Measurements from ENCODE around the gene CSPG4. TPM values are rescaled to one million over a fixed set of nuclear protein-coding genes. Genes with fewer than 3 reads are reported as not detected.

The CSPG4 gene
- total and polyA plus RNA-seq, 9 of the 15 experiments (the other 6 are each of a cell fraction or from before 2014, with no cell fraction given), result under 0.01 to 0.07 (median 0.04) TPM; not detected in 5

DNA sequence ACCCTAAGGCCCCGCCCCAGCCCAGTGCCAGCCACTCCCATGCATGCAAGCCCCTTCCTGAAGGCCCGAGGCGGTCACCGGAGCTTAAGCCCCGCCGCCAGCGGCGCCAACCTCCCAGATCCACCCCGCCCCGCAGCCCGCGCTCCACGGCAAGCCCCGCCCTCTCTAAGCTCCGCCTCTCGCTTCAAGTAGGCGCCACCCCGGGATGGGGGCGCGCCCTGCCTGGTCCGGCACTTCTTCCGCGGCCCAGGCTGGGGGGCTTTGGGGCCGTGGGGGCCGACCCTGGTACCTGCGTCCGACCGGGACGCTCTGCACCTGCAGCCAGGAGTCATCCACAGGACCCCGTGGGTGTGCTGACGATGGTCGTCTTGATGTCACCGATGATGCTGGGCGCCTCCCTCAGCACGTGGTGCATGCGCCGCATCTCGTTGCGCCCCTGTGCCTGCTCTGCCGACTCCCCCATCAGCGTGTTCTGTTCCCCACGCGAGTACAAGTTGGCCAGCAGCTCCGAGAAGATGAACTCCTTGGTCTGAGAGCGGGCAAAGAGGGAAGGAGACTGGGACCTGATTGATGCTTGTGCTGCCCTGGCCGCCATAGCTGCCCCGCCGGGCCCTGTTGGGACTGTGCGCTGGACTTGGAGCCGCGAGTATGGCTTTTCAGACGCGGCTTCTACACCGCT lies 26.1 kb upstream of the CSPG4 start (continued):
- TF ChIP-seq, protein P1, sequence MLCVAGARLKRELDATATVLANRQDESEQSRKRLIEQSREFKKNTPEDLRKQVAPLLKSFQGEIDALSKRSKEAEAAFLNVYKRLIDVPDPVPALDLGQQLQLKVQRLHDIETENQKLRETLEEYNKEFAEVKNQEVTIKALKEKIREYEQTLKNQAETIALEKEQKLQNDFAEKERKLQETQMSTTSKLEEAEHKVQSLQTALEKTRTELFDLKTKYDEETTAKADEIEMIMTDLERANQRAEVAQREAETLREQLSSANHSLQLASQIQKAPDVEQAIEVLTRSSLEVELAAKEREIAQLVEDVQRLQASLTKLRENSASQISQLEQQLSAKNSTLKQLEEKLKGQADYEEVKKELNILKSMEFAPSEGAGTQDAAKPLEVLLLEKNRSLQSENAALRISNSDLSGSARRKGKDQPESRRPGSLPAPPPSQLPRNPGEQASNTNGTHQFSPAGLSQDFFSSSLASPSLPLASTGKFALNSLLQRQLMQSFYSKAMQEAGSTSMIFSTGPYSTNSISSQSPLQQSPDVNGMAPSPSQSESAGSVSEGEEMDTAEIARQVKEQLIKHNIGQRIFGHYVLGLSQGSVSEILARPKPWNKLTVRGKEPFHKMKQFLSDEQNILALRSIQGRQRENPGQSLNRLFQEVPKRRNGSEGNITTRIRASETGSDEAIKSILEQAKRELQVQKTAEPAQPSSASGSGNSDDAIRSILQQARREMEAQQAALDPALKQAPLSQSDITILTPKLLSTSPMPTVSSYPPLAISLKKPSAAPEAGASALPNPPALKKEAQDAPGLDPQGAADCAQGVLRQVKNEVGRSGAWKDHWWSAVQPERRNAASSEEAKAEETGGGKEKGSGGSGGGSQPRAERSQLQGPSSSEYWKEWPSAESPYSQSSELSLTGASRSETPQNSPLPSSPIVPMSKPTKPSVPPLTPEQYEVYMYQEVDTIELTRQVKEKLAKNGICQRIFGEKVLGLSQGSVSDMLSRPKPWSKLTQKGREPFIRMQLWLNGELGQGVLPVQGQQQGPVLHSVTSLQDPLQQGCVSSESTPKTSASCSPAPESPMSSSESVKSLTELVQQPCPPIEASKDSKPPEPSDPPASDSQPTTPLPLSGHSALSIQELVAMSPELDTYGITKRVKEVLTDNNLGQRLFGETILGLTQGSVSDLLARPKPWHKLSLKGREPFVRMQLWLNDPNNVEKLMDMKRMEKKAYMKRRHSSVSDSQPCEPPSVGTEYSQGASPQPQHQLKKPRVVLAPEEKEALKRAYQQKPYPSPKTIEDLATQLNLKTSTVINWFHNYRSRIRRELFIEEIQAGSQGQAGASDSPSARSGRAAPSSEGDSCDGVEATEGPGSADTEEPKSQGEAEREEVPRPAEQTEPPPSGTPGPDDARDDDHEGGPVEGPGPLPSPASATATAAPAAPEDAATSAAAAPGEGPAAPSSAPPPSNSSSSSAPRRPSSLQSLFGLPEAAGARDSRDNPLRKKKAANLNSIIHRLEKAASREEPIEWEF (CRISPR knock-in tag; IDR thresholded peaks at IDR 0.05), result no peak
- peak; percentile 73 to 78 for TF ChIP-seq NRF1 (conservative IDR thresholded peaks at IDR 0.05 in 1 of 2, IDR thresholded peaks at IDR 0.05 in 1 of 2)
- TF ChIP-seq CXXC5 (CRISPR knock-in tag; IDR thresholded peaks at IDR 0.05), result peak; percentile 60
- no peak for TF ChIP-seq ZNF57 (CRISPR knock-in tag; IDR thresholded peaks at IDR 0.05)
- no peak for TF ChIP-seq SAFB2 (IDR thresholded peaks at IDR 0.05; ENCODE audit: borderline replicate concordance, low read depth, low read length, severe bottlenecking)
- 0 out of 2 replicates have a peak, but pooled peaks have one; percentile 26 for TF ChIP-seq BCOR (IDR thresholded peaks at IDR 0.05)
- peak; percentile 74 for TF ChIP-seq ZFX (CRISPR knock-in tag; IDR thresholded peaks at IDR 0.05)
- TF ChIP-seq GATAD2B (IDR thresholded peaks at IDR 0.05; ENCODE audit: borderline replicate concordance), result no peak
- TF ChIP-seq POU5F1 (IDR thresholded peaks at IDR 0.05; ENCODE audit: borderline replicate concordance, low read depth, low read length, partially characterized antibody), result no peak
- TF ChIP-seq, protein P2, sequence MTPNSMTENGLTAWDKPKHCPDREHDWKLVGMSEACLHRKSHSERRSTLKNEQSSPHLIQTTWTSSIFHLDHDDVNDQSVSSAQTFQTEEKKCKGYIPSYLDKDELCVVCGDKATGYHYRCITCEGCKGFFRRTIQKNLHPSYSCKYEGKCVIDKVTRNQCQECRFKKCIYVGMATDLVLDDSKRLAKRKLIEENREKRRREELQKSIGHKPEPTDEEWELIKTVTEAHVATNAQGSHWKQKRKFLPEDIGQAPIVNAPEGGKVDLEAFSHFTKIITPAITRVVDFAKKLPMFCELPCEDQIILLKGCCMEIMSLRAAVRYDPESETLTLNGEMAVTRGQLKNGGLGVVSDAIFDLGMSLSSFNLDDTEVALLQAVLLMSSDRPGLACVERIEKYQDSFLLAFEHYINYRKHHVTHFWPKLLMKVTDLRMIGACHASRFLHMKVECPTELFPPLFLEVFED (CRISPR knock-in tag; conservative IDR thresholded peaks at IDR 0.05), result no peak
- TF ChIP-seq, protein P3, sequence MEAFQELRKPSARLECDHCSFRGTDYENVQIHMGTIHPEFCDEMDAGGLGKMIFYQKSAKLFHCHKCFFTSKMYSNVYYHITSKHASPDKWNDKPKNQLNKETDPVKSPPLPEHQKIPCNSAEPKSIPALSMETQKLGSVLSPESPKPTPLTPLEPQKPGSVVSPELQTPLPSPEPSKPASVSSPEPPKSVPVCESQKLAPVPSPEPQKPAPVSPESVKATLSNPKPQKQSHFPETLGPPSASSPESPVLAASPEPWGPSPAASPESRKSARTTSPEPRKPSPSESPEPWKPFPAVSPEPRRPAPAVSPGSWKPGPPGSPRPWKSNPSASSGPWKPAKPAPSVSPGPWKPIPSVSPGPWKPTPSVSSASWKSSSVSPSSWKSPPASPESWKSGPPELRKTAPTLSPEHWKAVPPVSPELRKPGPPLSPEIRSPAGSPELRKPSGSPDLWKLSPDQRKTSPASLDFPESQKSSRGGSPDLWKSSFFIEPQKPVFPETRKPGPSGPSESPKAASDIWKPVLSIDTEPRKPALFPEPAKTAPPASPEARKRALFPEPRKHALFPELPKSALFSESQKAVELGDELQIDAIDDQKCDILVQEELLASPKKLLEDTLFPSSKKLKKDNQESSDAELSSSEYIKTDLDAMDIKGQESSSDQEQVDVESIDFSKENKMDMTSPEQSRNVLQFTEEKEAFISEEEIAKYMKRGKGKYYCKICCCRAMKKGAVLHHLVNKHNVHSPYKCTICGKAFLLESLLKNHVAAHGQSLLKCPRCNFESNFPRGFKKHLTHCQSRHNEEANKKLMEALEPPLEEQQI (IDR thresholded peaks at IDR 0.05), result no peak
- no peak for TF ChIP-seq CBFA2T2 (conservative IDR thresholded peaks at IDR 0.05)
- TF ChIP-seq ZNF431 (CRISPR knock-in tag; IDR thresholded peaks at IDR 0.05), result peak; percentile 87
- TF ChIP-seq, protein P4, sequence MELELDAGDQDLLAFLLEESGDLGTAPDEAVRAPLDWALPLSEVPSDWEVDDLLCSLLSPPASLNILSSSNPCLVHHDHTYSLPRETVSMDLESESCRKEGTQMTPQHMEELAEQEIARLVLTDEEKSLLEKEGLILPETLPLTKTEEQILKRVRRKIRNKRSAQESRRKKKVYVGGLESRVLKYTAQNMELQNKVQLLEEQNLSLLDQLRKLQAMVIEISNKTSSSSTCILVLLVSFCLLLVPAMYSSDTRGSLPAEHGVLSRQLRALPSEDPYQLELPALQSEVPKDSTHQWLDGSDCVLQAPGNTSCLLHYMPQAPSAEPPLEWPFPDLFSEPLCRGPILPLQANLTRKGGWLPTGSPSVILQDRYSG (tag; conservative IDR thresholded peaks at IDR 0.05; ENCODE audit: low read depth), result peak; percentile 18; the same call in 1 of the 2 replicates
- peak; percentile 65 for TF ChIP-seq PCBP1 (IDR thresholded peaks at IDR 0.05; ENCODE audit: low read depth, low read length, poor library complexity, severe bottlenecking)
- peak; percentile 25; the same call in 1 of the 2 replicates for TF ChIP-seq MXI1 (IDR thresholded peaks at IDR 0.05; ENCODE audit: low read depth, low read length)
